Activated CD4-positive, alpha-beta memory T cell treated with anti-CD3 and anti-CD28 coated beads for 36 hours (primary cell): ENCODE data around the gene FIBCD1. TPM values are rescaled to one million over a fixed set of nuclear protein-coding genes. Genes with fewer than 3 reads are reported as not detected.

Experiments used
- CTCF ChIA-PET: fragments of 350-600 bp; sonication (Branson Sonifier 250); formaldehyde crosslinking; loops from one replicate; lab custom pipeline; 2021; ENCODE audit warnings: antibody characterized with exemption, inconsistent platforms; lab: Charles Lee
- POLR2A ChIA-PET: fragments of 350-600 bp; sonication (Branson Sonifier 250); formaldehyde crosslinking; loops from one replicate; lab custom pipeline; 2021; ENCODE audit warnings: antibody characterized with exemption; lab: Charles Lee
- DNase-seq: peaks from one replicate; pipeline ENCODE4 v3.0.0-alpha.2; 2020
- H3K27ac Mint-ChIP-seq: one replicate; pipeline ENCODE4 v1.8.0; 2021; ENCODE audit warnings: mixed read lengths
- H3K27me3 Mint-ChIP-seq: one replicate; pipeline ENCODE4 v1.8.0; 2021; ENCODE audit warnings: mixed read lengths
- H3K36me3 Mint-ChIP-seq: one replicate; pipeline ENCODE4 v1.8.0; 2021; ENCODE audit warnings: mixed read lengths
- H3K4me1 Mint-ChIP-seq: one replicate; pipeline ENCODE4 v1.8.0; 2021; ENCODE audit warnings: low read depth, mixed read lengths
- H3K4me3 Mint-ChIP-seq: one replicate; pipeline ENCODE4 v1.8.0; 2021; ENCODE audit warnings: mild to moderate bottlenecking, mixed read lengths
- H3K9me3 Mint-ChIP-seq: one replicate; pipeline ENCODE4 v1.8.0; 2021; ENCODE audit warnings: mixed read lengths
- intact Hi-C: fragments of 100-400 bp; cut with micrococcal nuclease; formaldehyde crosslinking; loops from one replicate; pipeline ENCODE4 v1.15.1; 2023
- total RNA-seq, 2 experiments: library from RNA; stranded (reverse); gene quantifications; one replicate each; pipeline ENCODE4 v1.2.3, GENCODE V29; 2021

The FIBCD1 gene
- total RNA-seq, 2 experiments from 2014 or later = not detected

GRCh38 chr9:130981002-130981755 is 42.1 kb upstream of the FIBCD1 start:
- CTCF ChIA-PET = interaction anchor here (2.0 kb wide), 1 partner anchor 17 kb away, joined by 6 read pairs; no protein-coding TSS in a partner anchor
- POLR2A ChIA-PET = no interaction called here
- Mint-ChIP-seq H3K4me1 (no peaks in the 10 kb centered on the region), H3K27ac (no peak overlapping the region), H3K4me3 (no peak overlapping the region), H3K9me3 (no peaks in the 10 kb centered on the region), H3K36me3 (no peaks in the 10 kb centered on the region), H3K27me3 (peaks cover 6% of the 10 kb centered on the region)
- intact Hi-C loops = no loop called here
- no peak for DNase-seq

- Mint-ChIP-seq H3K9me3 (no peaks in the 10 kb centered on the region), H3K4me1 (no peaks in the 10 kb centered on the region), H3K36me3 (no peaks in the 10 kb centered on the region), H3K4me3 (no peak overlapping the region), H3K27ac (no peak overlapping the region), H3K27me3 (peaks cover 6% of the 10 kb centered on the region)
- DNase-seq = no peak
- POLR2A ChIA-PET = no interaction called here
- intact Hi-C loops = no loop called here
- CTCF ChIA-PET = interaction anchor here (2.0 kb wide), 1 partner anchor 18 kb away, joined by 6 read pairs; no protein-coding TSS in a partner anchor
Observed at GRCh38 chr9:130980526-130980925, 41.5 kb upstream of the FIBCD1 start.

GRCh38 chr9:130979591-130980385 is 40.7 kb upstream of the FIBCD1 start:
- Mint-ChIP-seq H3K27me3 (peaks cover 11% of the 10 kb centered on the region), H3K36me3 (no peaks in the 10 kb centered on the region), H3K27ac (no peak overlapping the region), H3K4me1 (no peaks in the 10 kb centered on the region), H3K4me3 (no peak overlapping the region), H3K9me3 (no peaks in the 10 kb centered on the region)
- POLR2A ChIA-PET = no interaction called here
- CTCF ChIA-PET = interaction anchor here (0.6 kb wide), 1 partner anchor 296 kb away, joined by 3 read pairs; no protein-coding TSS in a partner anchor
- intact Hi-C loops = no loop called here
- no peak for DNase-seq

- POLR2A ChIA-PET = no interaction called here
- Mint-ChIP-seq H3K9me3 (no peaks in the 10 kb centered on the region), H3K4me3 (no peak overlapping the region), H3K27ac (no peak overlapping the region), H3K27me3 (peaks cover 11% of the 10 kb centered on the region), H3K36me3 (no peaks in the 10 kb centered on the region), H3K4me1 (no peaks in the 10 kb centered on the region)
- DNase-seq = no peak
- CTCF ChIA-PET = no interaction called here
- intact Hi-C loops = no loop called here
Observed at GRCh38 chr9:130977811-130978221, 38.8 kb upstream of the FIBCD1 start.

GRCh38 chr9:130975932-130976841 is 37.1 kb upstream of the FIBCD1 start:
- Mint-ChIP-seq H3K27ac (no peak overlapping the region), H3K4me1 (no peaks in the 10 kb centered on the region), H3K36me3 (no peaks in the 10 kb centered on the region), H3K27me3 (peaks cover 17% of the 10 kb centered on the region), H3K4me3 (no peak overlapping the region), H3K9me3 (no peaks in the 10 kb centered on the region)
- DNase-seq = no peak
- ChIA-PET CTCF (no interaction called here), POLR2A (no interaction called here)
- intact Hi-C loops = no loop called here

- ChIA-PET CTCF (no interaction called here), POLR2A (no interaction called here)
- no peaks in the 10 kb centered on the region for H3K9me3 Mint-ChIP-seq
- no peak for DNase-seq
- intact Hi-C loops = no loop called here
- H3K36me3 Mint-ChIP-seq = no peaks in the 10 kb centered on the region
- no peak overlapping the region for H3K4me3 Mint-ChIP-seq
- H3K4me1 Mint-ChIP-seq = no peaks in the 10 kb centered on the region
- peaks cover 15% of the 10 kb centered on the region for H3K27me3 Mint-ChIP-seq
- no peak overlapping the region for H3K27ac Mint-ChIP-seq
Observed at GRCh38 chr9:130975156-130975555, 36.1 kb upstream of the FIBCD1 start.

GRCh38 chr9:130974697-130975096 is 35.6 kb upstream of the FIBCD1 start:
- no peak for DNase-seq
- CTCF ChIA-PET = no interaction called here
- intact Hi-C loops = no loop called here

GRCh38 chr9:130973686-130974281 is 34.7 kb upstream of the FIBCD1 start:
- H3K27me3 Mint-ChIP-seq = peaks cover 14% of the 10 kb centered on the region
- ChIA-PET POLR2A (no interaction called here), CTCF (no interaction called here)
- intact Hi-C loops = no loop called here
- no peak overlapping the region for H3K4me3 Mint-ChIP-seq
- H3K27ac Mint-ChIP-seq = no peak overlapping the region
- no peaks in the 10 kb centered on the region for H3K36me3 Mint-ChIP-seq
- no peaks in the 10 kb centered on the region for H3K9me3 Mint-ChIP-seq
- no peak for DNase-seq
- H3K4me1 Mint-ChIP-seq = no peaks in the 10 kb centered on the region

More at GRCh38 chr9:130974697-130975096, 35.6 kb upstream of the FIBCD1 start:
- POLR2A ChIA-PET = no interaction called here
- peaks cover 14% of the 10 kb centered on the region for H3K27me3 Mint-ChIP-seq
- H3K9me3 Mint-ChIP-seq = no peaks in the 10 kb centered on the region
- no peaks in the 10 kb centered on the region for H3K36me3 Mint-ChIP-seq
- H3K4me1 Mint-ChIP-seq = no peaks in the 10 kb centered on the region
- H3K27ac Mint-ChIP-seq = no peak overlapping the region
- no peak overlapping the region for H3K4me3 Mint-ChIP-seq

GRCh38 chr9:130972957-130973685 is 34.1 kb upstream of the FIBCD1 start:
- POLR2A ChIA-PET = no interaction called here
- DNase-seq = no peak
- no peak overlapping the region for H3K4me3 Mint-ChIP-seq
- no peaks in the 10 kb centered on the region for H3K9me3 Mint-ChIP-seq
- no peaks in the 10 kb centered on the region for H3K4me1 Mint-ChIP-seq
- no peak overlapping the region for H3K27ac Mint-ChIP-seq
- peaks cover 14% of the 10 kb centered on the region for H3K27me3 Mint-ChIP-seq
- CTCF ChIA-PET = no interaction called here
- intact Hi-C loops = no loop called here
- no peaks in the 10 kb centered on the region for H3K36me3 Mint-ChIP-seq

GRCh38 chr9:130972277-130972956 is 33.4 kb upstream of the FIBCD1 start:
- no peaks in the 10 kb centered on the region for H3K36me3 Mint-ChIP-seq
- H3K27me3 Mint-ChIP-seq = peaks cover 13% of the 10 kb centered on the region
- no peak for DNase-seq
- no peak overlapping the region for H3K4me3 Mint-ChIP-seq
- ChIA-PET CTCF (no interaction called here), POLR2A (no interaction called here)
- H3K9me3 Mint-ChIP-seq = no peaks in the 10 kb centered on the region
- H3K27ac Mint-ChIP-seq = no peak overlapping the region
- intact Hi-C loops = no loop called here
- H3K4me1 Mint-ChIP-seq = no peaks in the 10 kb centered on the region
